ENCODE data around the gene ZNF592.

GRCh38 chr15:84840255-84840654 lies 91.9 kb downstream of the ZNF592 start:
- no peak for TF ChIP-seq CTCF (IDR thresholded peaks at IDR 0.05)
- no peak for TF ChIP-seq EP300 (IDR thresholded peaks at IDR 0.05)
